ENCODE results near the gene LRRN2. TPM values are rescaled to one million over a fixed set of nuclear protein-coding genes. Genes with fewer than 3 reads are reported as not detected.

LRRN2 gene
- polyA plus RNA-seq, 1 donor, result 5.9 TPM

Other genes with a start within 250 kb of the LRRN2 start
- 26.3 TPM for gene PIK3C2B, start 190.9 kb downstream of the LRRN2 start, polyA plus RNA-seq
- 40.1 TPM for gene MDM4, start 169.3 kb downstream of the LRRN2 start, polyA plus RNA-seq
- 10.1 TPM for gene NFASC, start 185.1 kb upstream of the LRRN2 start, polyA plus RNA-seq